Omental fat pad (tissue), 4 donors: ENCODE measurements around the gene TMEM108. TPM values are rescaled to one million over a fixed set of nuclear protein-coding genes. Genes with fewer than 3 reads are reported as not detected.

Source experiments
- ATAC-seq: fragments of 150-250 bp; one replicate; pipeline ENCODE4 v1.9.1; 2016; ENCODE audit warnings: mild to moderate bottlenecking, moderate library complexity; ENCODE audit not compliant: low FRiP score
- DNase-seq: peaks from one replicate; pipeline ENCODE4 v3.0.0-alpha.2; 2019; ENCODE audit warnings: low spot score
- total RNA-seq, 4 donors: library from RNA; depleted of rRNA; stranded (reverse); fragments of >200 nt; gene quantifications; one replicate each; pipeline ENCODE4 v1.1.0, GENCODE V29; 2016
- TF ChIP-seq, protein P1 (sequence below), 3 donors: fragments of 450-650 bp; IDR thresholded peaks; one replicate each; pipeline ENCODE4 v1.5.1; 2016 to 2017; ENCODE audit warnings: antibody characterized with exemption in 3 of 3, mild to moderate bottlenecking in 3 of 3, moderate library complexity in 2 of 3

The TMEM108 gene
- total RNA-seq, 4 donors from 2014 or later: 0.93 to 1.3 (median 0.96) TPM; not detected in 1

DNA sequence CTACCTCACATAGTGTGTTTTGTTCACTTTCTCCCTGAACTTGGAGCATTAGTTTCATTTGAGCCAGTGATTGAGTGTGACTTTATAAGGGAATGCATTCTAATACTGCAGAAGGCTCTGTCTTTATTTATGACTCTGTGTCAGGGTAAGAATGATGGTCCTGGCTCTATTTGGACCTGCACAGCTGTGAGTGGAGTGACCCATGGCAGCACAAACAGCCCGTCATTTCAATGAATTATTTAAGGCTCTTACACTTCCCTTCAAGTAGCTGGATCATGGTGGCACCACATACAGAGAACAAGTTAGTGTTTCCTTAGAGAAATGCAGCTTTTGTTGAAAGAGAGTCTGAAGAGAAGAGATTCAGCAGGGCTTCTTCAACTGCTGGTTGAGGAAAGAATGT, 16.4 kb downstream of the TMEM108 start:
- ATAC-seq (no peak), DNase-seq (no peak)
- TF ChIP-seq, protein P1, sequence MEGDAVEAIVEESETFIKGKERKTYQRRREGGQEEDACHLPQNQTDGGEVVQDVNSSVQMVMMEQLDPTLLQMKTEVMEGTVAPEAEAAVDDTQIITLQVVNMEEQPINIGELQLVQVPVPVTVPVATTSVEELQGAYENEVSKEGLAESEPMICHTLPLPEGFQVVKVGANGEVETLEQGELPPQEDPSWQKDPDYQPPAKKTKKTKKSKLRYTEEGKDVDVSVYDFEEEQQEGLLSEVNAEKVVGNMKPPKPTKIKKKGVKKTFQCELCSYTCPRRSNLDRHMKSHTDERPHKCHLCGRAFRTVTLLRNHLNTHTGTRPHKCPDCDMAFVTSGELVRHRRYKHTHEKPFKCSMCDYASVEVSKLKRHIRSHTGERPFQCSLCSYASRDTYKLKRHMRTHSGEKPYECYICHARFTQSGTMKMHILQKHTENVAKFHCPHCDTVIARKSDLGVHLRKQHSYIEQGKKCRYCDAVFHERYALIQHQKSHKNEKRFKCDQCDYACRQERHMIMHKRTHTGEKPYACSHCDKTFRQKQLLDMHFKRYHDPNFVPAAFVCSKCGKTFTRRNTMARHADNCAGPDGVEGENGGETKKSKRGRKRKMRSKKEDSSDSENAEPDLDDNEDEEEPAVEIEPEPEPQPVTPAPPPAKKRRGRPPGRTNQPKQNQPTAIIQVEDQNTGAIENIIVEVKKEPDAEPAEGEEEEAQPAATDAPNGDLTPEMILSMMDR (IDR thresholded peaks at IDR 0.05): no peak

DNA sequence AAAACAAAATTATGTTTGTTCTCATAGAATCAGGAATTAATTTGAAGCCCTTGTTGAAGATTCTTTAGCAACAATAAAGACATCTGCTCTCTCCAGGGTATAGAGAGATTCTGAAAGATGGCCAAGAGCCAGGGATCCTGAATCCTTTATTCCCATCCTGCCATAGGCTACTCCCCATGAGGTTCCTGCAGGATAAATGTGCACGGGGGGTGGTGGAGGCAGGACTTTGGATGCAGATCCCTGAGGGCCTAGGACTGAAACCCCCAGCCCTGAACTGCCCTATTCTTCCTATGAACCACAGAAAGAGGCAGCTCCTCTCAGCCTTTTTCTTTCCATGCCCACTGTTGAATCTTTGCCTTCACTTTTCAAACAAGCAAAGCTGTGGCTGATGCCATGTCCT, 17.1 kb downstream of the TMEM108 start:
- ATAC-seq (no peak), DNase-seq (no peak)
- TF ChIP-seq, protein P1 (IDR thresholded peaks at IDR 0.05): no peak

DNA sequence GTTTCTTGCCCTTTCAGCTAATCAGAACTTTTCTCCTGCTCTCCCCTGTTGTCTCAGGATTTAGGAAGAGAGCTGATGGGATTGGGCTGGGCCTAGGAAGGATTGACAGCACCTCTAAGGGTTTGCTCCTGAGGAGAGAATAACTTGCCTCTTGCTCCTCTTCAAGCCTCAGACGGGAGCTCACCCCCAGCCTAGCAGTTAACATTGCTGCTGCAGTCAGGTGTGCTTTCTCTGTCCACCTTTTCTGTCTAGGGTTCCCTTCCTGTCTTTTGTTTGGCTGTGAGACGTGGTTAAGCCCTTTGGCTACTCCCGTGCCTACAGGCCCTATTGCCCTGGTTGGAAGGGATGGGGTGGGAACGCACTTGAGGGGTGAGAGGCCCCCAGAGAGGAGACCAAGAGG, 20.1 kb downstream of the TMEM108 start:
- ATAC-seq (no peak), DNase-seq (no peak)
- TF ChIP-seq, protein P1 (IDR thresholded peaks at IDR 0.05): no peak

DNA sequence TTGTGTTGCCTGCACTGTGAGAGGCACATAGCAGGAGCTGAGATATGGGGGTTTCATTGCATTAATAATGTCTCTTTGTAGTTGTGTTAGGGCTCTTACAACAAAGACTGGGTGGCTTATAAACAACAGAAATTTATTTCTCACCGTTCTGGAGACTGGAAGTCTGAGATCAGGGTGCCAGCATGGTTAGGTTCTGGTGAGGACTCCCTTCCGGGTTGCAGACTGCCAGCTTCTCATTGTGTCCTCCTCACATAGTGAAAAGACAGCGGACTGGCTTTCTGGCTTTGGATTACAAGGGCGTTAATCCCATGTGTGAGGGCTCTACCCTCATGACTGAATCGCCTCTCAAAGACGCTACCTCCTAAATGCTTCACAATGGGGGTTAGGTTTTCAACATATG, 20.6 kb downstream of the TMEM108 start:
- DNase-seq: no peak
- TF ChIP-seq, protein P1 (IDR thresholded peaks at IDR 0.05): no peak
- no peak for ATAC-seq

DNA sequence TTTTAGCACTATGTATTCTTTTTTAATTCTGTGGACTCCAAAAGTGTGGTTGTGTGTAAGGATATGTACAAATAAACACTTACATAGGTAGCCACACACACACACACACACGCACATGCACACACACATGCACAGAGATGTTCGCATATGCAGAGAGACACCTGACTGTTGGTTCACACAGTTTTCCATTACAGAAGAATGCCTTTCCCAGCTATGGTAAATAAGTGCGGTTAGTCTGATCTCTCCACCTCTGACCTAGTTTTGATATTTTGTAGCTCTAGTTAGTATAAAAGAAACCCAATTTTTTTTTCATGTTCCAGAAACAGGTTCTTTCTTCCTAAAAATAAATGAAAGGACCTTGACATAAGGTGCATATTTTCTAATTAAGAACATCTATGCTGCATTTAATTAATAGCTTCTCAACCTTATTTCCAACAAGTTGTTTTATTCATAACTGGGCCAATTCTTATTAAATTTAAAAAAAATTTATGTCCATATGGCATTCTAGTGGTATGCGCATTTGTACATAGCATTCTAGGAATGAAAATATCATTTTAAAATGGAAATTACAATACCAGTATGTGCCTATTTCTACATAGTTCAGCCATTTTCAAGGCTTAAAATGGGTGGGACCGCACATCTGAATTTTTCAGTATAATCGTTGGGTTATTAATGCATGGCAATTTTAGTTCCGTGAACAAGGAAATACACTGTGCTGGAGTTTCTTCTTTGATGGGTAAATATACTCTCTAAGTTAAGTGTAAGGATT, 27.2 kb downstream of the TMEM108 start:
- DNase-seq (no peak), ATAC-seq (no peak)
- TF ChIP-seq, protein P1 (IDR thresholded peaks at IDR 0.05): no peak

DNA sequence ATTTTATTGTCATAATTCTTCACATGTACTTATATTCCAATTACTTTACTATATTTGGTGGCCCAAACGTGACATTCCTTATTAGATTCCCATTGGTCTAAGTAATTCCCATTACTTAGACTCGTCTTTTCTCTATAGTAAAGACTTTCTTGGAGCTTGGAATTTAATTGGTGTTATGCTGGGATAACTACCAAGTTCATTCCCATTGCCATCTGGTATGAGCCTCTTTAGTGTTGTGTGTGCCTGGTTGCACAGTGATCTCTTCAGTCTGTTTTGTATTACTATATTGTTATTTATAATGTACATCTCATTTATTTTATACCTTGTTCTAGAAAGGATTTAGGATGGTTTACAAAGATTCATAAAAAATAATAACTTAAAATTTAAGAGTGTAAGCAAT, 27.8 kb downstream of the TMEM108 start:
- no peak for DNase-seq
- no peak for ATAC-seq
- TF ChIP-seq, protein P1 (IDR thresholded peaks at IDR 0.05): no peak
